Activated CD4-positive, alpha-beta memory T cell treated with anti-CD3 and anti-CD28 coated beads, Interleukin-2, amount 10 ng/mL, durations not matched to agents 7 days and 5 days (primary cell): ENCODE measurements around the gene PIK3IP1. TPM values are rescaled to one million over a fixed set of nuclear protein-coding genes. Genes with fewer than 3 reads are reported as not detected.

ENCODE experiments used
- CTCF ChIA-PET: fragments of 350-600 bp; sonication (Branson Sonifier 250); formaldehyde crosslinking; loops from one replicate; lab custom pipeline; 2021; ENCODE audit warnings: antibody characterized with exemption, inconsistent platforms; lab: Charles Lee
- POLR2A ChIA-PET: fragments of 350-600 bp; sonication (Branson Sonifier 250); formaldehyde crosslinking; loops from one replicate; lab custom pipeline; 2021; ENCODE audit warnings: antibody characterized with exemption; lab: Charles Lee
- DNase-seq: peaks from one replicate; pipeline ENCODE4 v3.0.0-alpha.2; 2020
- H3K27ac Mint-ChIP-seq: one replicate; pipeline ENCODE4 v1.8.0; 2021; ENCODE audit warnings: mild to moderate bottlenecking, mixed read lengths
- H3K27me3 Mint-ChIP-seq: one replicate; pipeline ENCODE4 v1.8.0; 2021; ENCODE audit warnings: mixed read lengths
- H3K36me3 Mint-ChIP-seq: one replicate; pipeline ENCODE4 v1.8.0; 2021; ENCODE audit warnings: low read depth, mixed read lengths
- H3K4me1 Mint-ChIP-seq: one replicate; pipeline ENCODE4 v1.8.0; 2021; ENCODE audit warnings: mixed read lengths
- H3K4me3 Mint-ChIP-seq: one replicate; pipeline ENCODE4 v1.8.0; 2021; ENCODE audit warnings: mild to moderate bottlenecking, mixed read lengths
- H3K9me3 Mint-ChIP-seq: one replicate; pipeline ENCODE4 v1.8.0; 2021; ENCODE audit warnings: mixed read lengths
- total RNA-seq, 2 experiments: library from RNA; stranded (reverse); gene quantifications; one replicate each; pipeline ENCODE4 v1.2.3, GENCODE V29; 2021

PIK3IP1 gene
- 10 to 100 TPM; 56.4 to 57.8 TPM for total RNA-seq

GRCh38 chr22:31292236-31292989, at the start of gene PIK3IP1:
Gene PIK3IP1 (minus strand): TSS chr22:31292488. CDS start chr22:31292344, 144 bp downstream.
- DNase-seq = peak; percentile 88
- POLR2A ChIA-PET = interaction anchor here (0.6 to 6.0 kb wide), 23 partner anchors 9 to 1809 kb away, joined by 3 to 138 read pairs (median 7); partner anchors contain the start of genes DRG1, LIMK2, MORC2 and PATZ1
- CTCF ChIA-PET = interaction anchor here (0.7 to 5.8 kb wide), 17 partner anchors 8 to 529 kb away, joined by 3 to 59 read pairs (median 4); partner anchors contain the start of genes LIMK2, PATZ1 and SELENOM
- Mint-ChIP-seq H3K4me1 (peaks cover 69% of the 10 kb centered on the region), H3K4me3 (peak within 1 kb of the TSS; percentile 98), H3K36me3 (peaks cover 36% of the 10 kb centered on the region), H3K27me3 (no peaks in the 10 kb centered on the region), H3K27ac (peak within 1 kb of the TSS; percentile 99), H3K9me3 (no peaks in the 10 kb centered on the region)

GRCh38 chr22:31341386-31342088, 49.2 kb upstream of the PIK3IP1 start:
- ChIA-PET POLR2A (interaction anchor here (1.0 kb wide), 1 partner anchor 55 kb away, joined by 3 read pairs; no protein-coding TSS in a partner anchor), CTCF (no interaction called here)
- peaks cover 56% of the 10 kb centered on the region for H3K36me3 Mint-ChIP-seq
- H3K27me3 Mint-ChIP-seq = no peaks in the 10 kb centered on the region
- DNase-seq = no peak
- H3K4me1 Mint-ChIP-seq = peaks cover 59% of the 10 kb centered on the region
- no peak overlapping the region for H3K4me3 Mint-ChIP-seq
- H3K27ac Mint-ChIP-seq = no peak overlapping the region
- no peaks in the 10 kb centered on the region for H3K9me3 Mint-ChIP-seq

GRCh38 chr22:31340765-31341247, 48.5 kb upstream of the PIK3IP1 start:
- no peaks in the 10 kb centered on the region for H3K27me3 Mint-ChIP-seq
- H3K27ac Mint-ChIP-seq = no peak overlapping the region
- POLR2A ChIA-PET = interaction anchor here (1.6 kb wide), 1 partner anchor 48 kb away, joined by 5 read pairs; the partner anchor contains the start of gene PIK3IP1
- H3K4me1 Mint-ChIP-seq = peaks cover 59% of the 10 kb centered on the region
- CTCF ChIA-PET = no interaction called here
- no peaks in the 10 kb centered on the region for H3K9me3 Mint-ChIP-seq
- no peak overlapping the region for H3K4me3 Mint-ChIP-seq
- peaks cover 60% of the 10 kb centered on the region for H3K36me3 Mint-ChIP-seq
- DNase-seq = no peak

GRCh38 chr22:31340360-31340759, 48.1 kb upstream of the PIK3IP1 start:
- CTCF ChIA-PET = no interaction called here
- Mint-ChIP-seq H3K27me3 (no peaks in the 10 kb centered on the region), H3K4me3 (no peak overlapping the region), H3K27ac (peak overlapping the region; percentile 5), H3K9me3 (no peaks in the 10 kb centered on the region), H3K4me1 (peaks cover 56% of the 10 kb centered on the region), H3K36me3 (peaks cover 64% of the 10 kb centered on the region)
- DNase-seq = no peak
- POLR2A ChIA-PET = interaction anchor here (1.6 kb wide), 1 partner anchor 48 kb away, joined by 5 read pairs; the partner anchor contains the start of gene PIK3IP1

- no peaks in the 10 kb centered on the region for H3K27me3 Mint-ChIP-seq
- no peak for DNase-seq
- no peak overlapping the region for H3K27ac Mint-ChIP-seq
- peaks cover 65% of the 10 kb centered on the region for H3K36me3 Mint-ChIP-seq
- CTCF ChIA-PET = interaction anchor here (0.8 kb wide), 1 partner anchor 26 kb away, joined by 3 read pairs; no protein-coding TSS in a partner anchor
- peaks cover 47% of the 10 kb centered on the region for H3K4me1 Mint-ChIP-seq
- no peak overlapping the region for H3K4me3 Mint-ChIP-seq
- POLR2A ChIA-PET = interaction anchor here (1.6 to 1.8 kb wide), 2 partner anchors 7 to 47 kb away, joined by 5 read pairs; partner anchors contain the start of genes PATZ1 and PIK3IP1
- H3K9me3 Mint-ChIP-seq = no peaks in the 10 kb centered on the region
These were observed 47.0 kb upstream of the PIK3IP1 start for GRCh38 chr22:31339148-31339832.

- CTCF ChIA-PET = interaction anchor here (1.6 kb wide), 1 partner anchor 24 kb away, joined by 7 read pairs; no protein-coding TSS in a partner anchor
- Mint-ChIP-seq H3K27ac (peak overlapping the region; percentile 47), H3K4me3 (no peak overlapping the region), H3K27me3 (no peaks in the 10 kb centered on the region), H3K4me1 (peaks cover 25% of the 10 kb centered on the region), H3K9me3 (no peaks in the 10 kb centered on the region), H3K36me3 (peaks cover 65% of the 10 kb centered on the region)
- no peak for DNase-seq
- POLR2A ChIA-PET = interaction anchor here (1.3 to 1.5 kb wide), 2 partner anchors 47 to 62 kb away, joined by 4 to 6 read pairs; partner anchors contain the start of gene DRG1
These were observed 44.9 kb upstream of the PIK3IP1 start for GRCh38 chr22:31337178-31337577.

- ChIA-PET POLR2A (interaction anchor here (1.0 to 2.3 kb wide), 3 partner anchors 10 to 41 kb away, joined by 3 to 8 read pairs (median 7); partner anchors contain the start of gene PIK3IP1), CTCF (interaction anchor here (1.3 kb wide), 1 partner anchor 21 kb away, joined by 3 read pairs; no protein-coding TSS in a partner anchor)
- Mint-ChIP-seq H3K27ac (no peak overlapping the region), H3K9me3 (no peaks in the 10 kb centered on the region), H3K27me3 (no peaks in the 10 kb centered on the region), H3K4me3 (no peak overlapping the region), H3K4me1 (peaks cover 30% of the 10 kb centered on the region), H3K36me3 (peaks cover 52% of the 10 kb centered on the region)
- DNase-seq = no peak
These were observed 42.0 kb upstream of the PIK3IP1 start for GRCh38 chr22:31334329-31334728.

GRCh38 chr22:31333641-31334040, 41.4 kb upstream of the PIK3IP1 start:
- CTCF ChIA-PET = interaction anchor here (1.3 kb wide), 1 partner anchor 20 kb away, joined by 3 read pairs; no protein-coding TSS in a partner anchor
- no peak overlapping the region for H3K27ac Mint-ChIP-seq
- no peak overlapping the region for H3K4me3 Mint-ChIP-seq
- peaks cover 30% of the 10 kb centered on the region for H3K4me1 Mint-ChIP-seq
- H3K9me3 Mint-ChIP-seq = no peaks in the 10 kb centered on the region
- DNase-seq = no peak
- peaks cover 54% of the 10 kb centered on the region for H3K36me3 Mint-ChIP-seq
- POLR2A ChIA-PET = interaction anchor here (1.0 to 2.3 kb wide), 3 partner anchors 10 to 41 kb away, joined by 3 to 8 read pairs (median 7); partner anchors contain the start of gene PIK3IP1
- no peaks in the 10 kb centered on the region for H3K27me3 Mint-ChIP-seq

GRCh38 chr22:31332886-31333285, 40.6 kb upstream of the PIK3IP1 start:
- H3K27ac Mint-ChIP-seq = no peak overlapping the region
- H3K4me1 Mint-ChIP-seq = peaks cover 28% of the 10 kb centered on the region
- H3K4me3 Mint-ChIP-seq = no peak overlapping the region
- no peak for DNase-seq
- ChIA-PET CTCF (interaction anchor here (1.6 kb wide), 1 partner anchor 20 kb away, joined by 4 read pairs; no protein-coding TSS in a partner anchor), POLR2A (interaction anchor here (1.4 kb wide), 1 partner anchor 40 kb away, joined by 7 read pairs; the partner anchor contains the start of gene PIK3IP1)
- no peaks in the 10 kb centered on the region for H3K27me3 Mint-ChIP-seq
- H3K9me3 Mint-ChIP-seq = no peaks in the 10 kb centered on the region
- peaks cover 59% of the 10 kb centered on the region for H3K36me3 Mint-ChIP-seq

- H3K36me3 Mint-ChIP-seq = peaks cover 60% of the 10 kb centered on the region
- peaks cover 19% of the 10 kb centered on the region for H3K4me1 Mint-ChIP-seq
- no peak for DNase-seq
- H3K27me3 Mint-ChIP-seq = no peaks in the 10 kb centered on the region
- ChIA-PET CTCF (interaction anchor here (1.6 kb wide), 1 partner anchor 19 kb away, joined by 4 read pairs; no protein-coding TSS in a partner anchor), POLR2A (no interaction called here)
- no peak overlapping the region for H3K27ac Mint-ChIP-seq
- no peaks in the 10 kb centered on the region for H3K9me3 Mint-ChIP-seq
- no peak overlapping the region for H3K4me3 Mint-ChIP-seq
These were observed 39.7 kb upstream of the PIK3IP1 start for GRCh38 chr22:31332010-31332409.

- DNase-seq = no peak
- ChIA-PET CTCF (no interaction called here), POLR2A (no interaction called here)
- H3K27ac Mint-ChIP-seq = peak overlapping the region; percentile 7
- H3K27me3 Mint-ChIP-seq = no peaks in the 10 kb centered on the region
- no peaks in the 10 kb centered on the region for H3K9me3 Mint-ChIP-seq
- H3K36me3 Mint-ChIP-seq = peaks cover 66% of the 10 kb centered on the region
- H3K4me1 Mint-ChIP-seq = peaks cover 18% of the 10 kb centered on the region
- no peak overlapping the region for H3K4me3 Mint-ChIP-seq
These were observed 37.3 kb upstream of the PIK3IP1 start for GRCh38 chr22:31329453-31330215.
